CD4-positive, alpha-beta T cell treated with Interleukin-1 beta for 1 hour (primary cell): ENCODE results near the gene KREMEN2.
"Not testable (repeated sequence)": the region's sequence is repeated elsewhere in the genome, so short reads cannot be mapped to it uniquely, and the experiment has no call there.

ENCODE experiments used
- DNase-seq, 2 donors: peaks; one replicate each; pipeline ENCODE4 v3.0.0-alpha.2; 2020 to 2022

KREMEN2 gene, protein sequence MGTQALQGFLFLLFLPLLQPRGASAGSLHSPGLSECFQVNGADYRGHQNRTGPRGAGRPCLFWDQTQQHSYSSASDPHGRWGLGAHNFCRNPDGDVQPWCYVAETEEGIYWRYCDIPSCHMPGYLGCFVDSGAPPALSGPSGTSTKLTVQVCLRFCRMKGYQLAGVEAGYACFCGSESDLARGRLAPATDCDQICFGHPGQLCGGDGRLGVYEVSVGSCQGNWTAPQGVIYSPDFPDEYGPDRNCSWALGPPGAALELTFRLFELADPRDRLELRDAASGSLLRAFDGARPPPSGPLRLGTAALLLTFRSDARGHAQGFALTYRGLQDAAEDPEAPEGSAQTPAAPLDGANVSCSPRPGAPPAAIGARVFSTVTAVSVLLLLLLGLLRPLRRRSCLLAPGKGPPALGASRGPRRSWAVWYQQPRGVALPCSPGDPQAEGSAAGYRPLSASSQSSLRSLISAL

DNA sequence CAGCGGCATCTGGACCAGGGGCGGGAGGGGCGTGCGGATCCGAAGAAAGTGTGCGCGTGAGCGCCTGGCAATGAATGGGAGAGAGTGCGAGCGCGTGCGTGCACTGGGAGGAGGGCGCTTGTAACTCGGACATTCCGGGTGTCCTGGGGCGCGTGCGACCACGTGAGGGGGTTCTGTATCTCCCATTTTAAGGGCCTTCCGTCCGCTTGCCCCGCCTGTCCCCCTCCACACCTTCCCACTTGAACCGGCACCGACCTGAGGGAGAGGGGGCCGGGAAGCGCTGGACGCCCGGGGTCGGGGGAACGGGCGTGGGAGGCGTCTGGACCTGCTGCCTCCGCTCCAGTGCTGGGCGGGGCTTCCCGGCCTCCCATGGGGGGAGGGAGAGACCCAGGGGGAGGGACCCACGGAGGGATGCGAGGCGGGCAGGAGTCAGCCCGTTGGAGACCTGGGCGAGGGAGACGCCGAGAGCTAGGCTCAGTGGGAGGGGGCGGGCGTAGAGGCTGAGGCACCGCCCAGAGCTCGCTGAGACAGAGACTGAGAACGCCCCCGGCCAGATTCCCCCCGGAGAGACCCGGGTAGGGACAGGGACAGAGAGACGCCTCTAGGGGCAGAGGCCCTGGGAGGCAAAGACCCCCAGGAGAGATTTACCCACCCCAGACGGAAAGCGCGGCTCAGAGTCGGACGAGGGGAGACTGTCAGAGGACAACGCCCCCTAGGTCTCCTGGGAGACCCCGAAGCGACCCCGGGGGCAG, at the start of gene KREMEN2:
KREMEN2 (plus strand) TSS at position 553 of the 752 bp plus-strand sequence. CDS start 246 bp downstream, outside the sequence.
- DNase-seq = peak; percentile 24 to 35

DNA sequence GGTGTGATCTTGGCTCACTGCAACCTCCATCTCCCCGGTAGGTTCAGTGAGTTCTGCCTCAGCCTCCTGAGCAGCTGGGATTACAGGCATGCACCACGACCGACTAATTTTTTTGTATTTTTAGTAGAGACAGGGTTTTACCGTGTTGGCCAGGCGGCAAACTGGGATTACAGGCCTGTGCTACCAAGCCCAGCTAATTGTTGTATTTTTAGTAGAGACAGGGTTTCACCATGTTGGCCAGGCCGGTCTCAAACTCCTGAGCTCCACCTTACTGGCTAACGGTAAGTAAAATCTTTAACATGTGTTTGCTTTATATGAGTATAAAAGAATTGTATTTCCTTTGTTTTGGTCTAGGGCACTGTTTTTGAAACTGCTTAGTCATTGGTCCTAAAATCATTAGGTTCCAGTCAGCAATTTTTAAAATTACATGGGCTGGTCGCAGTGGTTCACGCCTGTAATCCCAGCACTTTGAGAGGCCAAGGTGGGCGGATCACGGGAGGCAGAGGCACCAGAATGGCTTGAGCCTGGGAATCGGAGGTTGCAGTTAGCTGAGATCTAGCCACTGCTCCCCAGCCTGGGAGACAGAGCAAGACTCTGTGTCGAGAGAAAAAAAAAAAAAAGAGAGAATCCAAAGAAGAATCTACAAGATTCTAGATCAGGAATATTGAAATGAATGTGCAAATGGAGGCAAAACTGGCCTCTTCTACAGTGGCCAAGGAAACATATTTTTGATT, 48.7 kb upstream of the KREMEN2 start:
- DNase-seq = no peak

DNA sequence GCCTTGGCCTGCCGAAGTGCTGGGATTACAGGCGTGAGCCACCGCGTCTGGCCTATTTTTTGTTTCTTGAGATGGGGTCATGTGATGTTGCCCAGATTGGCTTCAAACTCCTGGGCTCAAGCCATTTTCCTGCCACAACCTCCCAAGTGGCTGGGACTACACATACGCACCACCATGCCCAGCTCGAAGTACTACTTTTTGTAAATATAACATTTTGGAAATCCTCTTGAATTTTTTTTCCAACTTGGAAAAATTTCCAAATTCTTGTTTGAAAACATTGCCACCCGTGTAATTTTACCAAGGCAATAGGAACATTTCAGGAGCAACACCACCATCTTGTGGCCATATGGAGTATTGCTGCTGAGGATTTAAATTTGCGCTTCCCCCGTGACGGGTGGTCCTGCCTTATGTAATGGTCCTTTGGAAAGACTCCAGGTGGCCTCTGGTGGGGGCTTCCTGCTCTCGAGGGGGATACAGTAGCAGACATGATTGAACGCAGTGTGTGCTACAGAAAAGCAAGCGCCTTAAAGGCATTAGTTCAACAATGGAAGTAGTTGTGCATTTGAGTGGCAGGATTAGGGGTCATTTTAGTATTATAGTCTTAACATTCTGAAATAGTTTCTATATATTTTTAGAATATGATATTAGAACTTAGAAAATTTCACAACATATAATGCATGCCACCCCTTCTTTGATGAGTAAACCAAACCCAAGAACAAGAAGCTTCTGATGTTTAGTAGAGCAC, 44.4 kb upstream of the KREMEN2 start:
- peak; percentile 59 to 77 for DNase-seq

DNA sequence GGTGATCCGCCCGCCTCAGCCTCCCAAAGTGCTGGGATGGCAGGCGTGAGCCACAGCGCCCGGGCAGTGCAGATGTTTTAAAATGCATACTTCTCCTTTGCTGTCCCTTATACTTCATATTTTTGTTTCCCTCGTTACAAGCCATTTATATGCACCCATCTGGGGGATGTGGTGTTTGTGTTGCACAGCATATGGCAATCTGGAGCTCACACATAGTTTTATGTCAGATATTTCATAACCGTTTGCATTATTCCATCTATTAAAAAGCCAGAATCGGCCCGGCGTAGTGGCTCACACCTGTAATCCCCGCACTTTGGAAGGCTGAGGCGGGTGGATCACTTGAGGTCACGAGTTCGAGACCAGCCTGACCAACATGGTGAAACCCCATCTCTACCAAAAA, 40.6 kb upstream of the KREMEN2 start:
- no peak for DNase-seq

DNA sequence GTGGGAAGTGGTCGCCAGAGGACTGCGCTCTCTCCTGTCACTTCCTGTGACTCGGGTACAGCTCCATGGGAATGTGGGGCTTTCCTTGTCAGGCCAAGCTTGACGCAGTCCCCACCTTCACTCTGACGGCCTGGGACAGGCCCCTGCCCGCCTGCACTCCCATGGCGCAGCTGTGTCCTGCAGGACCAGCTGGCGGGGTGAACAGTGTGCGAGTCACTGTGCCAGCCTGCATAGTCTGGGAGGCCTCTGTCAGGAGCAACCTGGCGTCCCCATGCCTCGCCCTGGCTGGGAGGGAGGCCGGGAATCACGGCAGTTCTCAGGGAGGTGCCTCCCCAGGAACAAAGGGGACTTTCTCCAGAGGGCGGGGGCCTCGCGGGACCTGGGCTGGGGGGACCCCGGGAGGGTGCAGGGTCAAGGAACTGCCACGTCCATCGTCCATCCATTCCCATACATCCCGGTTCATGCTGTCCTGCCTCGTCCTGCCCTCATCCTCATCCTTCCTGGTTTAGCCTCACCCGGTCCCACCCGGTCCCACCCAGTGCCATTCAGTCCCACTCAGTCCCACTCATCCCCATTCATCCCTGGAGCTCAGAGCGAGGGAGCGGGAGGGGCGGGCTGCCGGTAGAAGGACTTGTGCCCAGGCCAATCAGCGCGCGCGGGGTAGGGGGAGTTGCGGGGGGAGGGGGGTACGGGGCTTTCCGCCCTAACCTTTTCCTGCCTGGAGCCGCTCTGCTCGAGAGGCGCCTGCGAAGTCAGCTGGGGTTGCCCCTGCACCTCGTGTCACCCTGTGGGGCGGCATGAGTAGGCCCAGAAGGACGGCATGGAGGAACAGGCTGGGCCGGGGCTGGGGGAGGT, 38.9 kb upstream of the KREMEN2 start:
- DNase-seq = no peak

DNA sequence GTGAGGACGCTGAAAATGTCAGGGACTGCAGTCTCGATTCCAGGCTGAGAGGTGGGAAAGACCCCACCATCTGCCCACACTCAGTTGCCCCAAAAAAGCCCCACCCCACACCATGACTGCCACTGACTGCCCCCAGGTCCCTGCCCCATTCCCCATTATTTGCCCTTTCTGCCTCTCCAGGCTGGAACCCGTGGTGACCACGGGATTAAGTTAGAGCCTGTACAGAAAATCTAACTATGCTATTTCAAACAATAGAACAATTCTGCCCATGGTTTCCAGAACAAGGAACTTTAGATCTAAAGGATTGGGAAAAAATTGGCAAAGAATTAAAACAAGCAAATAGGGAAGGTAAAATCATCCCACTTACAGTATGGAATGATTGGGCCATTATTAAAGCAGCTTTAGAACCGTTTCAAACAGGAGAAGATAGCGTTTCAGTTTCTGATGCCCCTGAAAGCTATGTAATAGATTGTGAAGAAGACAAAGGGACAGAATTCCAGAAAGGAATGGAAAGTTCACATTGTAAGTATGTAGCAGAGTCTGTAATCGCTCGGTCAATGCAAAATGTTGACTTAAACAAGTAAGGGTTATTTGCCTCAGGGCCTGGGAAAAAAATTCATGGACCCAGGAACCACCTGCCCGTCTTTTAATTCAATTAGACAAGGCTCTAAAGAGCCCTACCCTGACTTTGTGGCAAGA, 38.0 kb upstream of the KREMEN2 start:
- DNase-seq = no peak

DNA sequence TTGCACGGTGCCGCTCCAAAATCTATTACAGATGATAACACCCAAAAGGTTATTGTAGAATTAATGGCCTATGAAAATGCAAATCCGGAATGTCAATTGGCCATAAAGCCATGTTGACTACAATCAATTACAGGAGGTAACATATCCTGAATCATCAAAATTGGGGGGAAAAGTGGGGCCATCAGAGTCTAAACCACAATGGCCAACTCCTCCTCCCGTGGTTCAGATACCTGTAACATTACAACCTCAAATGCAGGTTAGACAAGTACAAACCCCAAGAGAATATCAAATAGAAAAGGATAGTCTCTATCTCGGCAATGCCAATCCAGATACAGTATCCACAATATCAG, 37.5 kb upstream of the KREMEN2 start:
- no peak for DNase-seq

DNA sequence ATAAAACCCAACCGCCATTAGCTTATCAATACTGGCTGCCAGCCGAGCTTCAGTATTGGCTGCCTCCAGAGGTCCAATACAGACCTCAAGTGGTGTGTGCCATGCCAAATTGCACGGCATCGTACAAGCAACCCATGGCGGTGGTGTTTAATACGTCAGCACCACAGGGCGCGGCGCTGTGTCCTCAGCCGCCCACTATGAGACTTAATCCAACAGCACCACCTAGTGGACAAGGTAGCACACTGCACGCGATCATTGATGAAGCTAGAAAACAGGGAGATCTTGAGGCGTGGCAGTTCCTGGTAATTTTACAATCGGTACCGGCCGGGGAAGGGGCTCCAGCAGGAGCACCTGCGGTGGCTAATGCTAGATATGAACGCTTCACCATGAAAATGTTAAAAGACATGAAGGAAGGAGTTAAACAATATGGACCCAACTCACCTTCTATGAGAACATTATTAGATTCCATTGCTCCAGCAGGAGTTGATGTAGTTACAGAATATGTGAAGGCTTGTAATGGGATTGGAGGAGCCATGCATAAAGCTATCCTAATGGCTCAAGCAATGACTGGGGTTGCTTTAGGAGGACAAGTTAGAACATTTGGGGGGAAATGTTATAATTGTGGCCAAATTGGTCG, 36.9 kb upstream of the KREMEN2 start:
- peak; percentile 87 to 91 for DNase-seq

DNA sequence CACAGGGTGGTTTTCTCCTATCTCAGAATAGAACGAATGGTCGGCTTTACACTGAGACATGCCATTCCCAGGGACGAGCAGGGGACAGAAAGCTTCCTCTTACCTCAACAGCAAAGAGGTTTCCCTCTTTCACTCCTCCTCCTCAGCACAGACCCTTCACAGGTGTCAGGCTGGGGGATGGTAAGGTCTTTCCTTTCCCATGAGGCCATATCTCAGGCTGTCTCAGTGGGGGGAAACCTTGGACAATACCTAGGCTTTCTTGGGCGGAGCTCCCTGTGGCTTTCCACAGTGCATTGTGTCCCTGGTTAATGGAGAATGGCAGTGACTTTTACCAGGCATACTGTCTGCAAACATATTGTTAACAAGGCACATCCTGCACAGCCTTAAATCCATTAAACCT, 35.9 kb upstream of the KREMEN2 start:
- not testable (repeated sequence) for DNase-seq

DNA sequence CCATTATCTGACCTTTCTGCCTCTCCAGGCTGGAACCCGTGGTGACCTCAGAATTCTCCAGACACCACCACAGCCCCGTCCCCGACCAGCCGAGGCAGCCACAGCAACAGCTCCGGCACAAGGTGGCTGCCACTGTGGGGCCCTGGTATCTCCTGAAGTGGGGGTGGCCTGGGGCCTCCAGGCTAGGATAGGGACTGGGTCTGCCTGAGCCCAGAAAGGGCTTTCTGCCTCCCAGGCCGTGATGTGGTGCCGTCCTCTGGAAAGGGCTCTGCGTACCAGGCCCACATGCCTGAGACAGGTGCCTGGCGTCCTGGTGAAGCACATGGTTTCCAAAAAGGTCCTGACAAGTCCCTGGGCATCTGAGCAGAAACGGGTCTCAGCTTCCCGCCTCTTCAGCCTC, 35.3 kb upstream of the KREMEN2 start:
- no peak for DNase-seq

DNA sequence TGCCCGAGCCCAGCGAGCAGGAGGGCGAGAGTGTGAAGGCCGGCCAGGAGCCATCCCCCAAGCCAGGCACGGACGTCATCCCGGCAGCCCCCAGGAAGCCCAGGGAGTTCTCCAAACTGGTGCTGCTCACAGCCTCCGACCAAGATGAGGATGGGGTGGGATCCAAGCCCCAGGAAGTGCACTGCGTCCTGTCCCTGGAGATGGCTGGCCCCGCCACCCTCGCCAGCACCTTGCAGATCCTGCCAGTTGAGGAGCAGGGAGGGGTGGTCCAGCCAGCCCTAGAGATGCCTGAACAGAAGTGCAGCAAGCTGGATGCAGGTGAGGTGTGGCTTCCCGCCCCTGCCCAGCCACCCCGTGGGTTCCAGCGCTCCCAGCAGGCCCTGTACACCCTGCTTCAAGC, 34.4 kb upstream of the KREMEN2 start:
- DNase-seq = no peak

DNA sequence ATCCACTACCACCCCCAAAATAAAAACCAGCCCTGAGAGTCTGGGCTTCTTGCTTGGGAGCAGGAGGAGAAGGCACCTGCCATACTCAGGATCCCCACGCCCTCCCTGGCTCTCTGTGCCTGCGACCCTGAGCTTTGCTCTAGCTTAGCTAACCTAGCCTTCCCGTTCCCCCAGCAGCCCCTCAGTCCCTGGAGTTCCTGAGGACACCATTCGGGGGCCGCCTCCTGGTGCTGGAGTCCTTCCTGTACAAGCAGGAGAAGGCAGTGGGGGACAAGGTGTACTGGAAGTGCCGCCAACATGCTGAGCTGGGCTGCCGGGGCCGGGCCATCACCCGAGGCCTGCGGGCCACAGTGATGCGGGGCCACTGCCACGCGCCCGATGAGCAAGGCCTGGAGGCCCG, 33.8 kb upstream of the KREMEN2 start:
- no peak for DNase-seq

DNA sequence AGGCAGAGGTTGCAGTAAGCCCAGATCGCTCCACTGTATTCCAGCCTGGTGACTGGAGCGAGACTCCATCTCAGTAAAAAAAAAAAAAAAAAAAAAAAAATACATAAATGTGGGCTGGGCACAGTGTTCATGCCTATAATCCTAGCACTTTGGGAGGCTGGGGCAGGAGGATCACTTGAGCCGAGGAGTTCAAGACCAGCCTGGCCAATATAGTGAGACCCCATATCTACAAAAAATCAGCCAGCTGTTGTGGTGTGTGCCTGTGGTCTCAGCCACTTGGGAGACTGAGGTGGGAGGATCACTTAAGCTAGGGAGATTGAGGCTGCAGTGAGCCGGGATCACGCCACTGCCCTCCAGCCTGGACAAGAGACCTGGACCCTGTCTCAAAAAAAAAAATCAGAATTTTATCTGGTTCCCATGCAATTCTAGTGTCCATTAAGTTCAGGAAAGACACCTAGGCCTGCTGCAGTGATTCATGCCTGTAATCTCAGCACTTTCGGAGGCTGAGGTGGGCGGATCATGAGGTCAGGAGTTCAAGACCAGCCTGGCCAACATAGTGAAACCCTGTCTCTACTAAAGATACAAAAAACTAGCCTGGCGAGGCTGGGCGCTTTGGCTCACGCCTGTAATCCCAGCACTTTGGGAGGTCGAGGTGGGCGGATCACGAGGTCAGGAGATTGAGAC, 32.7 kb upstream of the KREMEN2 start:
- not testable (repeated sequence) for DNase-seq

DNA sequence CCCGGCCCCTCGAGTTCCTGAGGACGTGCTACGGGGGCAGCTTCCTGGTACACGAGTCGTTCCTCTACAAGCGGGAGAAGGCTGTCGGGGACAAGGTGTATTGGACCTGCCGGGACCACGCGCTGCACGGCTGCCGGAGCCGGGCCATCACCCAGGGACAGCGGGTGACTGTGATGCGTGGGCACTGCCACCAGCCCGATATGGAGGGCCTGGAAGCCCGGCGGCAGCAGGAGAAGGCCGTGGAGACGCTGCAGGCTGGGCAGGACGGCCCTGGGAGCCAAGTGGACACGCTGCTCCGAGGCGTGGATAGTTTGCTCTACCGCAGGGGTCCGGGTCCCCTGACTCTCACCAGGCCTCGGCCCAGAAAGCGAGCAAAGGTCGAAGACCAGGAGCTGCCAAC, 30.9 kb upstream of the KREMEN2 start:
- DNase-seq = no peak

DNA sequence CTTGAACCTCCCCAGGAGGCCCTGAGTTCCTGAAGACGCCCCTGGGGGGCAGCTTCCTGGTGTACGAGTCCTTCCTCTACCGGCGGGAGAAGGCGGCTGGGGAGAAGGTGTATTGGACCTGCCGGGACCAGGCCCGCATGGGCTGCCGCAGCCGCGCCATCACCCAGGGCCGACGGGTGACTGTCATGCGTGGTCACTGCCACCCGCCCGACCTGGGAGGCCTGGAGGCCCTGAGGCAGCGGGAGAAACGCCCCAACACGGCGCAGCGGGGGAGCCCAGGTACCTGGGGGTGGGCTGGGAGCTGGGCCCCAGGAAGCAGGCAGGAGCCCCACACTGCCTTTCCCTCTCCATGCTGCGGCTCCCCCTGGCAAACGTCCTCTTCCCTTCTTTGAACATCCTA, 30.4 kb upstream of the KREMEN2 start:
- no peak for DNase-seq

DNA sequence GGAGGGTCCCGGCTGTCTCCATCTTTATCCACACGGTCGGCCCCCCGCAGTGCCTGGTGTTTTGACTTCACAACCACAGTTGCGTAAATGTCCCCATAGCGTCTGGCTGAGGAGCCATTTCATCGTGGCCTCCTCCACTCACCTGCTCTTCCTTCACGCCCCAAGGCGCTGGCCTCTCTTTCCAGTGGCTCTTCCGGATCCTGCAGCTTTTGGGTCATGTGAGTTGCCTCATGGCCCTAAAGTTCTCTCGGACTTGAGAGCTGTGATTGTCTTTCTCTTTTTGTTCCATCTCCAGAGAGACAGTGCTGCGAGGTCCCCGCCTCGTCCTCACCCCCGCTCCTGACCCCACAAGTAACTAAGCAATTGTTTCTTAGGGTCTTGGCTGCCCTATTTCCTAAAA, 29.6 kb upstream of the KREMEN2 start:
- DNase-seq = no peak

DNA sequence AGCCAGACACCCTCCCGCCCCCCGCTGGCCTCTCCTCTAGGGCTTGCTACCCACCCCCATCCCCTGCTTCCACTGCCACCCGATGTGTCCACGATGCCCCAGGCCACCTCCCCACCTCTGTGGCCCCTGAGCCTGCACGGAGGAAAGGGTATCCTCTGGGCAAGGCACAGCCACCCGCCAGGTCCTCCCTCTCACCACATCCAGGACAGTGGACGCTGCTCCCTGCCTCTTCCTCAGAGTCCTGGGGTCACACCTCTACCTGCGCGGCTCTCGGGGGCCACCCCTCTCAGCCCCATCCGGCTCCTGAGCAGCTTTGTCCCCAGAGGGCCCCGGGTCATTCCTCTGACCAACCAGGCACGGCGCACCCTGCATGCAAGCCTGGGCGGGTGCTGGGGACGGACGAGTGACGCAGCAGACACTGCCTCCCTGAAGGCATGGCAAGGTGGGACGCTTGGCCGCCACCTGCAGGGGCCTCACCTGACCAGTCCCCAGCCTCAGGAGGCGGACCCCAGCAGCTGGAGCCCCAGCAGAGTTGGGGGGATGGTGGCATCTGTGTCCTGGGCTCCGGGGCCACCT, 27.6 kb upstream of the KREMEN2 start:
- no peak for DNase-seq

DNA sequence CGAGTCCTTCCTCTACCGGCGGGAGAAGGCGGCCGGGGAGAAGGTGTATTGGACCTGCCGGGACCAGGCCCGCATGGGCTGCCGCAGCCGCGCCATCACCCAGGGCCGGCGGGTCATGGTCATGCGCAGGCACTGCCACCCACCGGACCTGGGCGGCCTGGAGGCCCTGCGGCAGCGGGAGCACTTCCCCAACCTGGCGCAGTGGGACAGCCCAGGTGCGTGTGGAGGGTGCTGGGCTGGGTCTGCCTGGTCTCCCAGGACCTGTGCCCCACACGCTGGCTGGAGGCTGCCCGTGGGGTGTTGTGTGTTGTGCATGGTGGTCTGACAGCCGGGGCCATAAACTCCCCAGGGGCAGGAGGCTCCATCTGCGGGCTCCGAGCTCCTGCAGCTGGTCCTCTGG, 26.9 kb upstream of the KREMEN2 start:
- DNase-seq = no peak

DNA sequence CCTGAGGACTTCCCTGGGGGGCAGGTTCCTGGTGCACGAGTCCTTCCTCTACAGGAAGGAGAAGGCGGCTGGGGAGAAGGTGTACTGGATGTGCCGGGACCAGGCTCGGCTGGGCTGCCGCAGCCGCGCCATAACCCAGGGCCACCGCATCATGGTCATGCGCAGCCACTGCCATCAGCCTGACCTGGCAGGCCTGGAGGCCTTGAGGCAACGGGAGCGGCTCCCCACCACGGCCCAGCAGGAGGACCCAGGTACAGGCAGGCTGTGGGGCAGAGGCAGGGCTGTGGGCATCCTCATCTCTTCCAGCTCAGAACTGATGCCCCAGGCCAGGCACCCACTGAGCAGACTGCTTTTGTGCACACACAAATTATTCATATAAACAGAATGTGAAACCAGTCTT, 25.9 kb upstream of the KREMEN2 start:
- DNase-seq = no peak

DNA sequence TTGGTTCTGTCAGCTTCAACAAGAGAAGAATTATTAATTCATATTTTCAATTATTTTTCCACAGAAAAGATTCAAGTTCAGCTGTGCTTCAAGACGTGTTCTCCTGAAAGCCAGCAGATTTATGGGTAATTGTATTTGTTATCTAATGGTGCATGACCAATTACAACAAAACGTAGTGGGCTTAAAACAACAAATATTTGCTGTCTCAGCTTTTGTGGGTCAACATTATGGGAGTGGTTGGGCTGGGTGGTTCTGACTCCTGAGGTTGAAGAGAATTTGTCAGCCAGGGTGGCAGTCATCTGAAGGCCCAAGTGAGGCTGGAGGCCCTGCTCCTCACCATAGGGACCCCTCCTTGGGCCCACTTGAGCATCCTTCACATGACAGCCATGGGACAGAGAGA, 24.1 kb upstream of the KREMEN2 start:
- no peak for DNase-seq
